GM12865 (cell line): ENCODE measurements around the gene TRPV5.

Experiments
- DNase-seq: peaks from one replicate; pipeline ENCODE4 v3.0.0; 2010; ENCODE audit warnings: low read depth
- H3K4me3 ChIP-seq: 2 replicates; pipeline ENCODE4 v1.5.1; 2011; ENCODE audit warnings: mild to moderate bottlenecking, low read depth, low read length, control low read depth
- CTCF ChIP-seq: IDR thresholded peaks from 2 replicates; pipeline ENCODE4 v1.5.1; 2011; ENCODE audit warnings: low read length, control low read depth, low read depth, inconsistent platforms; ENCODE audit not compliant: insufficient read depth; ENCODE audit errors: missing control alignments

The TRPV5 gene

DNA sequence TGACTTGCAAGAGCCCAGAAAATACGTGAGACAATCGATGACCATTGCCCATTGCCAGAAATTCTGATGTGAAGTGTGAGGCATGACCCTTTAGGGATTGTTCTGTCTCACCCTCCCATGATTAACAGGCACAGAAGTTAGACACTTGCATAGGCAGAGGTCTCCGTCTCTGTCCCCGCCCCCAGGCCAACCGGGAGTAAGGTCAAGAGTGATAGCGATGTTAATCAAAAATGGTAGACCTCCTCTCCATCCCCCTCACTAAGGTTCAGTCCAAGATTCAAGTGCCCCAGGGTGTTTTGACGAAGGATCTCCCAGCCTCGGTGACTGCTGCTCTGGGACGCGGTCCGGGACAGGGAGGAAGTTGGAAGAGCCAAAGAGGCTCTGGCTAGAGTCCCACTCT, 25.3 kb downstream of the TRPV5 start:
- no peak overlapping the region for H3K4me3 ChIP-seq
- DNase-seq: no peak

DNA sequence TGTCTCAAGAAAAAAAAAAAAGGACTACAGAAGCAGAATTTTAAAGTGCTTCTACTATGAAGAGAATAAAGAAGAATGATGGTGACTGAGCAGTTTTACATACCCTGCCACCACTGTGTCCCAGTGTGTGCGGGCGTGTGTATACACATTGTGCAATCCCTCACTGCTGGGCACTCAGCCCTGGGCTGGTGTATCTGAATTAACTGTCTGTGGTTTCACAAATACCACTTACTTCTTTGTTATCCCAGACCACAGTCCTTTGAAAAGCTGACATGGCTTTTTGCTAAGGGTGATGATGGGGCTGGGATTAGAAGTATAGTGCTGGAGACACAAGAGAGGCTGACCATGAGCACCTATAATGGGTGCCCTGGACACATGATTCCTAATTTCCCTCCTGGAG, 26.9 kb downstream of the TRPV5 start:
- H3K4me3 ChIP-seq: no peak overlapping the region
- TF ChIP-seq CTCF: no peak
- no peak for DNase-seq

More for the DNA sequence above, 25.3 kb downstream of the TRPV5 start:
- no peak for TF ChIP-seq CTCF

- TF ChIP-seq CTCF: no peak
Observed at GRCh38 chr7:142905759-142906158, 27.8 kb downstream of the TRPV5 start.

DNA sequence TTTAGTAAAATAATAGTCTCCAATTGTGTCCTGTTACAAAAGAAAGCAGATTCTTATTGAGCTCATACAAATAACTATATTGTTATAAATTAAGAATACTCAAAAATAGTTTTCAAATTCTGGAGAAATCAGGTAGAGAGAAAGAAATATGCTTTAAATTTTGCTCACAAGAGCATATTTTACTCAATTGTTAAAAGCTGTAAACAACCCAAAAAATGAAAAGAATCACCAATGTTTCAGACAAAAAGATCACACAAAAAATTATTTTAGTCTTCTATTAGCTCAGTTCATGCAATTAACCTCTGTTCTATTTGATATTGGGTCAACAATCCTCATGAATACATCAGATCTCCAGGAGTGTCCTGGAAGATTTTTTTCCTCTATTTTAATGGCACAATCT, 29.4 kb downstream of the TRPV5 start:
- H3K4me3 ChIP-seq: no peak overlapping the region
- TF ChIP-seq CTCF: no peak
- DNase-seq: no peak

More at GRCh38 chr7:142905759-142906158, 27.8 kb downstream of the TRPV5 start:
- DNase-seq: no peak
- H3K4me3 ChIP-seq: no peak overlapping the region

- no peak for DNase-seq
- no peak overlapping the region for H3K4me3 ChIP-seq
- no peak for TF ChIP-seq CTCF
Observed at GRCh38 chr7:142901426-142902259, 31.9 kb downstream of the TRPV5 start.

GRCh38 chr7:142899661-142900060, 33.9 kb downstream of the TRPV5 start:
- no peak for DNase-seq
- H3K4me3 ChIP-seq: no peak overlapping the region
- no peak for TF ChIP-seq CTCF
